HepG2 (cell line): ENCODE results near the gene KBTBD3. TPM values are rescaled to one million over a fixed set of nuclear protein-coding genes. Genes with fewer than 3 reads are reported as not detected.

Experiments used
- ATF1 ChIP-seq: IDR thresholded peaks from 2 replicates; pipeline ENCODE4 v1.6.1; 2016; ENCODE audit warnings: mild to moderate bottlenecking, control low read depth
- CBX5 ChIP-seq: sonication (generic); formaldehyde crosslinking; IDR thresholded peaks from 2 replicates; pipeline ENCODE4 v1.4.0; 2020; ENCODE audit warnings: missing genetic modification reagents, borderline replicate concordance
- EED ChIP-seq: sonication (generic); formaldehyde crosslinking; IDR thresholded peaks from 2 replicates; pipeline ENCODE4 v1.5.0; 2020; ENCODE audit warnings: mild to moderate bottlenecking, missing genetic modification reagents
- KAT7 ChIP-seq: IDR thresholded peaks from 2 replicates; pipeline ENCODE4 v1.6.1; 2018; ENCODE audit warnings: borderline replicate concordance, missing compliant biosample characterization
- MAF1 ChIP-seq: sonication (generic); formaldehyde crosslinking; IDR thresholded peaks from 2 replicates; pipeline ENCODE4 v1.5.0; 2020; ENCODE audit warnings: missing genetic modification reagents, borderline replicate concordance
- MBD4 ChIP-seq: IDR thresholded peaks from 2 replicates; pipeline ENCODE4 v1.6.1; 2012; ENCODE audit warnings: low read length, inconsistent platforms, borderline replicate concordance
- MEF2D ChIP-seq: sonication (generic); formaldehyde crosslinking; IDR thresholded peaks from 2 replicates; pipeline ENCODE4 v1.5.1; 2020; ENCODE audit warnings: mild to moderate bottlenecking, missing genetic modification reagents
- MYPOP ChIP-seq: sonication (generic); formaldehyde crosslinking; IDR thresholded peaks from 2 replicates; pipeline ENCODE4 v1.8.1; 2023; ENCODE audit warnings: mild to moderate bottlenecking, moderate library complexity, missing genetic modification reagents
- NBN ChIP-seq: fragments of 450-650 bp; conservative IDR thresholded peaks from 2 replicates; pipeline ENCODE4 v1.6.1; 2017
- NFATC3 ChIP-seq: sonication (generic); formaldehyde crosslinking; IDR thresholded peaks from 2 replicates; pipeline ENCODE4 v1.5.1; 2020; ENCODE audit warnings: mild to moderate bottlenecking, missing genetic modification reagents
- POLR2AphosphoS5 ChIP-seq: IDR thresholded peaks from 2 replicates; pipeline ENCODE4 v1.6.1; 2012; ENCODE audit warnings: low read depth, low read length
- TBX2 ChIP-seq: sonication (generic); formaldehyde crosslinking; IDR thresholded peaks from 2 replicates; pipeline ENCODE4 v1.5.0; 2020; ENCODE audit warnings: missing genetic modification reagents, mild to moderate bottlenecking, borderline replicate concordance
- TFAP4 ChIP-seq: sonication (generic); IDR thresholded peaks from 2 replicates; pipeline ENCODE4 v1.6.1; 2016; ENCODE audit warnings: low read depth, borderline replicate concordance
- THAP7 ChIP-seq: sonication (generic); formaldehyde crosslinking; IDR thresholded peaks from 2 replicates; pipeline ENCODE4 v1.8.1; 2023; ENCODE audit warnings: mild to moderate bottlenecking, missing genetic modification reagents
- YEATS2 ChIP-seq: sonication (generic); formaldehyde crosslinking; IDR thresholded peaks from 2 replicates; pipeline ENCODE4 v1.4.0; 2020; ENCODE audit warnings: missing genetic modification reagents, borderline replicate concordance
- ZFP62 ChIP-seq: sonication (generic); formaldehyde crosslinking; IDR thresholded peaks from 2 replicates; pipeline ENCODE4 v1.4.0; 2020; ENCODE audit warnings: missing genetic modification reagents
- ZFYVE20 ChIP-seq: sonication (generic); formaldehyde crosslinking; IDR thresholded peaks from 2 replicates; pipeline ENCODE4 v1.8.0; 2023; ENCODE audit warnings: low read depth, mild to moderate bottlenecking, moderate library complexity, missing genetic modification reagents, borderline replicate concordance
- ZMAT3 ChIP-seq: sonication (generic); formaldehyde crosslinking; conservative IDR thresholded peaks from 2 replicates; pipeline ENCODE4 v1.7.0; 2021; ENCODE audit warnings: missing genetic modification reagents
- ZNF256 ChIP-seq: sonication (generic); formaldehyde crosslinking; conservative IDR thresholded peaks from 2 replicates; pipeline ENCODE4 v1.4.0; 2020; ENCODE audit warnings: missing genetic modification reagents
- ZNF326 ChIP-seq: sonication (generic); formaldehyde crosslinking; IDR thresholded peaks from 2 replicates; pipeline ENCODE4 v1.4.0; 2020; ENCODE audit warnings: missing genetic modification reagents, borderline replicate concordance
- ZNF552 ChIP-seq: sonication (generic); formaldehyde crosslinking; IDR thresholded peaks from 2 replicates; pipeline ENCODE4 v1.9.0; 2022; ENCODE audit warnings: missing genetic modification reagents, mild to moderate bottlenecking, borderline replicate concordance
- polyA plus RNA-seq, 8 experiments: library from polyadenylated mRNA; depleted of rRNA in 3 of 8; stranded (reverse) in 7 of 8; unstranded in 1 of 8; fragments of >200 nt; fragmentation: Illumina TruSeq in 4 of 8; extraction: Trizol in 4 of 8; gene quantifications; 2 replicates each; pipeline versions ENCODE4 v1.2.1 to v1.2.3, GENCODE V29; 2011 to 2016; ENCODE audit warnings: low read depth in 4 of 8, missing spikeins in 1 of 8, mixed read lengths in 1 of 8; ENCODE audit not compliant: insufficient read depth in 1 of 8
- total RNA-seq, 5 experiments: library from RNA; depleted of rRNA; stranded (reverse); fragments of >200 nt; fragmentation: Illumina TruSeq; extraction: Trizol; gene quantifications; 2 replicates each; pipeline ENCODE4 v1.2.3, GENCODE V29; 2016; ENCODE audit warnings: low read depth in 1 of 5
- TF ChIP-seq, protein P1 (sequence below): IDR thresholded peaks from 2 replicates; pipeline ENCODE4 v1.6.1; 2012; ENCODE audit warnings: low read depth, low read length, improper control_type of control experiment
- TF ChIP-seq, protein P2 (sequence below): IDR thresholded peaks from 2 replicates; pipeline ENCODE4 v1.6.1; 2016; ENCODE audit warnings: missing biosample characterization, missing genetic modification reagents, low read depth

KBTBD3 gene
- total and polyA plus RNA-seq, 2 of the 13 experiments (the other 11 are each of a cell fraction or from before 2014, with no cell fraction given), result 1.8 to 7.4 TPM

- TF ChIP-seq TFAP4, result 0 out of 2 replicates have a peak, but pooled peaks have one; percentile 38
- TF ChIP-seq NFATC3 (CRISPR knock-in tag), result no peak
- TF ChIP-seq NBN, result no peak
- no peak for TF ChIP-seq ZFYVE20 (CRISPR knock-in tag)
- no peak for TF ChIP-seq ZNF326 (CRISPR knock-in tag)
- TF ChIP-seq, protein P1, sequence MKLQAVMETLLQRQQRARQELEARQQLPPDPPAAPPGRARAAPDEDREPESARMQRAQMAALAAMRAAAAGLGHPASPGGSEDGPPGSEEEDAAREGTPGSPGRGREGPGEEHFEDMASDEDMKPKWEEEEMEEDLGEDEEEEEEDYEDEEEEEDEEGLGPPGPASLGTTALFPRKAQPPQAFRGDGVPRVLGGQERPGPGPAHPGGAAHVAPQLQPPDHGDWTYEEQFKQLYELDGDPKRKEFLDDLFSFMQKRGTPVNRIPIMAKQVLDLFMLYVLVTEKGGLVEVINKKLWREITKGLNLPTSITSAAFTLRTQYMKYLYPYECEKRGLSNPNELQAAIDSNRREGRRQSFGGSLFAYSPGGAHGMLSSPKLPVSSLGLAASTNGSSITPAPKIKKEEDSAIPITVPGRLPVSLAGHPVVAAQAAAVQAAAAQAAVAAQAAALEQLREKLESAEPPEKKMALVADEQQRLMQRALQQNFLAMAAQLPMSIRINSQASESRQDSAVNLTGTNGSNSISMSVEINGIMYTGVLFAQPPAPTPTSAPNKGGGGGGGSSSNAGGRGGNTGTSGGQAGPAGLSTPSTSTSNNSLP, result no peak
- TF ChIP-seq ZNF552 (CRISPR knock-in tag), result no peak
- no peak for TF ChIP-seq MAF1 (CRISPR knock-in tag)
- TF ChIP-seq ZFP62, result no peak
- peak; percentile 58; the same call in 1 of the 2 replicates for TF ChIP-seq YEATS2 (CRISPR knock-in tag)
- TF ChIP-seq KAT7 (CRISPR knock-in tag), result peak; percentile 25; the same call in 1 of the 2 replicates
- TF ChIP-seq ZMAT3, result no peak
- TF ChIP-seq, protein P2, sequence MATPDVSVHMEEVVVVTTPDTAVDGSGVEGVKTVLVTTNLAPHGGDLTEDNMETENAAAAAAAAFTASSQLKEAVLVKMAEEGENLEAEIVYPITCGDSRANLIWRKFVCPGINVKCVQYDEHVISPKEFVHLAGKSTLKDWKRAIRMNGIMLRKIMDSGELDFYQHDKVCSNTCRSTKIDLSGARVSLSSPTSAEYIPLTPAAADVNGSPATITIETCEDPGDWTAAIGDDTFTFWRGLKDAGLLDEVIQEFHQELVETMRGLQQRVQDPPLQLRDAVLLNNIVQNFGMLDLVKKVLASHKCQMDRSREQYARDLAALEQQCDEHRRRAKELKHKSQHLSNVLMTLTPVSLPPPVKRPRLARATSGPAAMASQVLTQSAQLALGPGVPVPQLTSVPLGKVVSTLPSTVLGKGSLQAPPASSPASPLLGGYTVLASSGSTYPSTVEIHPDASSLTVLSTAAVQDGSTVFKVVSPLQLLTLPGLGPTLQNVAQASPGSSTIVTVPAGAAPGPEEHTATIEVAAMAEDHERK (CRISPR knock-in tag), result no peak
- TF ChIP-seq TBX2 (CRISPR knock-in tag), result peak; percentile 48
- TF ChIP-seq MEF2D, result no peak; the same call in 1 of the 2 replicates
- no peak for TF ChIP-seq MYPOP (CRISPR knock-in tag)
- TF ChIP-seq EED (CRISPR knock-in tag), result no peak
- peak; percentile 82 for TF ChIP-seq ATF1 (CRISPR knock-in tag)
- TF ChIP-seq MBD4, result no peak
- peak; percentile 14; the same call in 1 of the 2 replicates for TF ChIP-seq CBX5
- peak; percentile 53 for TF ChIP-seq POLR2AphosphoS5
- no peak for TF ChIP-seq ZNF256 (CRISPR knock-in tag)
- TF ChIP-seq THAP7 (CRISPR knock-in tag), result no peak
Measured at GRCh38 chr11:106021967-106022794, 55.0 kb downstream of the KBTBD3 start, which contains the start of gene MSANTD4 (continued).
